Ovary (tissue), 3 donors: ENCODE results near the gene TRAPPC8.

ENCODE experiments used
- CTCF ChIP-seq, 3 donors: fragments of 450-650 bp in 2 of 3; fragments of 200-600 bp in 1 of 3; IDR thresholded peaks; one replicate each; pipeline versions ENCODE4 v1.5.1 to v1.8.0; 2016 to 2022; ENCODE audit warnings: antibody characterized with exemption in 3 of 3, mild to moderate bottlenecking in 1 of 3
- EP300 ChIP-seq: sonication (generic); formaldehyde crosslinking; IDR thresholded peaks from one replicate; pipeline ENCODE4 v1.6.1; 2017; ENCODE audit warnings: antibody characterized with exemption
- donor health status: DM: no; HTN: no; CAD: no.

- TF ChIP-seq CTCF (IDR thresholded peaks at IDR 0.05) (no peak), EP300 (no peak)
Measured at GRCh38 chr18:31801078-31801477, 141.8 kb downstream of the TRAPPC8 start.
